ENCODE measurements around the gene CLDN4. TPM values are rescaled to one million over a fixed set of nuclear protein-coding genes. Genes with fewer than 3 reads are reported as not detected.
A peak's percentile ranks its signal among the peaks of the same experiment; 100 is the strongest.
"Not testable (repeated sequence)": the region's sequence is repeated elsewhere in the genome, so short reads cannot be mapped to it uniquely, and the experiment has no call there.

Gene CLDN4, protein sequence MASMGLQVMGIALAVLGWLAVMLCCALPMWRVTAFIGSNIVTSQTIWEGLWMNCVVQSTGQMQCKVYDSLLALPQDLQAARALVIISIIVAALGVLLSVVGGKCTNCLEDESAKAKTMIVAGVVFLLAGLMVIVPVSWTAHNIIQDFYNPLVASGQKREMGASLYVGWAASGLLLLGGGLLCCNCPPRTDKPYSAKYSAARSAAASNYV
- total RNA-seq, result 10 to 100 TPM in 1 of 4 donors, 1 to 10 TPM in 2, under 1 TPM in 1; 0.77 to 55.7 (median 4.5) TPM

DNA sequence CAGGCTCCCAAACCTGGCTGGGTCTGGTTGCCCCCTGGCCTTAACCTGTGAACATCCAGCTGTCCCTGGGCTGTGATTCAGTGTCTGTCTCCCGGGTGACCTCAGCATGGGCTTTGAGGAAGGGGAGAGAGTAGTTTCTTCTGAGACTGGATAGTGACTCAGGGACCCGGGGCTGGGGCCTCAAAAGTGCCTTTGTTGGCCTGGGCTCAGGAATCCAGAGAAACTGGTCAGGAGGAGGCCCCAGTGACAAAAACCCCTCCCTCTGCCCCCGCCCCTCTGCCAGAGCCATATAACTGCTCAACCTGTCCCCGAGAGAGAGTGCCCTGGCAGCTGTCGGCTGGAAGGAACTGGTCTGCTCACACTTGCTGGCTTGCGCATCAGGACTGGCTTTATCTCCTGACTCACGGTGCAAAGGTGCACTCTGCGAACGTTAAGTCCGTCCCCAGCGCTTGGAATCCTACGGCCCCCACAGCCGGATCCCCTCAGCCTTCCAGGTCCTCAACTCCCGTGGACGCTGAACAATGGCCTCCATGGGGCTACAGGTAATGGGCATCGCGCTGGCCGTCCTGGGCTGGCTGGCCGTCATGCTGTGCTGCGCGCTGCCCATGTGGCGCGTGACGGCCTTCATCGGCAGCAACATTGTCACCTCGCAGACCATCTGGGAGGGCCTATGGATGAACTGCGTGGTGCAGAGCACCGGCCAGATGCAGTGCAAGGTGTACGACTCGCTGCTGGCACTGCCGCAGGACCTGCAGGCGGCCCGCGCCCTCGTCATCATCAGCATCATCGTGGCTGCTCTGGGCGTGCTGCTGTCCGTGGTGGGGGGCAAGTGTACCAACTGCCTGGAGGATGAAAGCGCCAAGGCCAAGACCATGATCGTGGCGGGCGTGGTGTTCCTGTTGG, at the start of gene CLDN4:
Gene CLDN4 (plus strand): TSS at position 316 of the 903 bp plus-strand sequence. CDS start 206 bp downstream, at position 522.
- no peak within 1 kb of the TSS for H3K27ac ChIP-seq
- peak within 1 kb of the TSS in 1 of 2 donors; percentile 9 for H3K4me3 ChIP-seq
- intact Hi-C loops (cut with DNase I; ENCODE audit: low total_unique reads), result no loop called here
- TF ChIP-seq, protein P1, sequence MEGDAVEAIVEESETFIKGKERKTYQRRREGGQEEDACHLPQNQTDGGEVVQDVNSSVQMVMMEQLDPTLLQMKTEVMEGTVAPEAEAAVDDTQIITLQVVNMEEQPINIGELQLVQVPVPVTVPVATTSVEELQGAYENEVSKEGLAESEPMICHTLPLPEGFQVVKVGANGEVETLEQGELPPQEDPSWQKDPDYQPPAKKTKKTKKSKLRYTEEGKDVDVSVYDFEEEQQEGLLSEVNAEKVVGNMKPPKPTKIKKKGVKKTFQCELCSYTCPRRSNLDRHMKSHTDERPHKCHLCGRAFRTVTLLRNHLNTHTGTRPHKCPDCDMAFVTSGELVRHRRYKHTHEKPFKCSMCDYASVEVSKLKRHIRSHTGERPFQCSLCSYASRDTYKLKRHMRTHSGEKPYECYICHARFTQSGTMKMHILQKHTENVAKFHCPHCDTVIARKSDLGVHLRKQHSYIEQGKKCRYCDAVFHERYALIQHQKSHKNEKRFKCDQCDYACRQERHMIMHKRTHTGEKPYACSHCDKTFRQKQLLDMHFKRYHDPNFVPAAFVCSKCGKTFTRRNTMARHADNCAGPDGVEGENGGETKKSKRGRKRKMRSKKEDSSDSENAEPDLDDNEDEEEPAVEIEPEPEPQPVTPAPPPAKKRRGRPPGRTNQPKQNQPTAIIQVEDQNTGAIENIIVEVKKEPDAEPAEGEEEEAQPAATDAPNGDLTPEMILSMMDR (IDR thresholded peaks at IDR 0.05), result no peak
- TF ChIP-seq POLR2A (IDR thresholded peaks at IDR 0.05), result peak in 1 of 2 donors; percentile 39
- no peaks in the 10 kb centered on the region for H3K27me3 ChIP-seq
- peaks cover 0 to 4% of the 10 kb centered on the region in 2 donors for H3K4me1 ChIP-seq
- H3K36me3 ChIP-seq, result no peaks in the 10 kb centered on the region
- no peak for DNase-seq
- no peaks in the 10 kb centered on the region for H3K9me3 ChIP-seq

DNA sequence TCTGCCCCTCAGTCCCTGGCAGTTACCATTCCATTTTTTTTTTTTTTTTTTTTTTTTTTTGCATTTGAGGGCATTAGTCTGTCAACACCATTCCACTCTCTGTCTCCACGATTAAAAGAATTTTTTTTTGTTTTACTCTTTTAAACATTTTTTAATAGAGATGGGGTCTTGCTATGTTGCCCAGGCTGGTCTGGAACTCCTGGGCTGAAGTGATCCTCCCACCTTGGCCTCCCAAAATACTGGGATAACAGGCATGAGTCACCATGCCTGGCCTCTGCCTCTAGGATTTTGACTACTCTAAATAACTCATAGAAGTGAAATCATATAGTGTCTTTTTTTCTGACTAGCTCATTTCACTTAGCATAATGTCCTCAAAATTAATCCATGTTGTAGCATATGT, 44.2 kb upstream of the CLDN4 start:
- H3K4me1 ChIP-seq, result no peaks in the 10 kb centered on the region
- no peak for TF ChIP-seq POLR2A (IDR thresholded peaks at IDR 0.05)
- TF ChIP-seq, protein P1 (IDR thresholded peaks at IDR 0.05), result no peak
- no peaks in the 10 kb centered on the region for H3K36me3 ChIP-seq
- H3K9me3 ChIP-seq, result no peaks in the 10 kb centered on the region
- H3K4me3 ChIP-seq, result no peak overlapping the region
- no peak for DNase-seq
- H3K27me3 ChIP-seq, result no peaks in the 10 kb centered on the region
- H3K27ac ChIP-seq, result no peak overlapping the region
- intact Hi-C loops (cut with DNase I; ENCODE audit: low total_unique reads), result no loop called here

DNA sequence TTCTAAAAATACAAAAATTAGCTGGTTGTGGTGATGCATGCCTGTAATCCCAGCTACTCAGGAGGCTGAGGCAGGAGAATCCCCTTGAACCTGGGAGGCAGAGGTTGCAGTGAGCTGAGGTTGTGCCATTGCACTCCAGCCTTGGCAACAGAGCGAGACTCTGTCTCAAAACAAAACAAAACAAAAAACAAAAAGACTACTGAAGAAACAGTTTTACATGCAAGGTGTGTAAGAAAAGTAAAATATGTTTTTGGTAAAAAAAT, 43.1 kb upstream of the CLDN4 start:
- H3K4me1 ChIP-seq; DNase-seq; H3K27ac ChIP-seq; H3K4me3 ChIP-seq; H3K36me3 ChIP-seq; H3K27me3 ChIP-seq; intact Hi-C loops (cut with DNase I; ENCODE audit: low total_unique reads); H3K9me3 ChIP-seq: not testable (repeated sequence)

DNA sequence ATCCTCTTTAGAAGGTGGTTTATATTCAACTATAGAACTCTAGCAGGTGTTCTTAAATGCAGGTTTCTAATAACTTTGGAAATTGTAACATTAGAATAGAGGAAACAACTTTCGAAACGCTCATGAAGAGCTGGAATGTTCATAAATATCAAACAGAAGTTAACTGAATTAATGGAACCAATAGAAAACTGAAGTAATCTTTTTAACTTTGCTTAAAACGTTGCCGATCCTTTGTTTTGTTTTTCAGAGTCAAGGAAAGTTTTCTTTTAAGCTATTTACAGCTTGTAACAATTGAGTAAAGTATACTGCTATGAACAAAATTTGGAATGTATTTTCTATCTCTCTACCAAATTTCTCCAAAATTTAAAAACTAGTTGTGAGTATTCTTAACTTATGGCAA, 41.7 kb upstream of the CLDN4 start:
- no peaks in the 10 kb centered on the region for H3K4me1 ChIP-seq
- intact Hi-C loops (cut with DNase I; ENCODE audit: low total_unique reads), result no loop called here
- TF ChIP-seq, protein P1 (IDR thresholded peaks at IDR 0.05), result no peak
- no peak for TF ChIP-seq POLR2A (IDR thresholded peaks at IDR 0.05)
- no peak overlapping the region for H3K27ac ChIP-seq
- DNase-seq, result no peak
- no peaks in the 10 kb centered on the region for H3K9me3 ChIP-seq
- H3K4me3 ChIP-seq, result no peak overlapping the region
- no peaks in the 10 kb centered on the region for H3K27me3 ChIP-seq
- H3K36me3 ChIP-seq, result no peaks in the 10 kb centered on the region

DNA sequence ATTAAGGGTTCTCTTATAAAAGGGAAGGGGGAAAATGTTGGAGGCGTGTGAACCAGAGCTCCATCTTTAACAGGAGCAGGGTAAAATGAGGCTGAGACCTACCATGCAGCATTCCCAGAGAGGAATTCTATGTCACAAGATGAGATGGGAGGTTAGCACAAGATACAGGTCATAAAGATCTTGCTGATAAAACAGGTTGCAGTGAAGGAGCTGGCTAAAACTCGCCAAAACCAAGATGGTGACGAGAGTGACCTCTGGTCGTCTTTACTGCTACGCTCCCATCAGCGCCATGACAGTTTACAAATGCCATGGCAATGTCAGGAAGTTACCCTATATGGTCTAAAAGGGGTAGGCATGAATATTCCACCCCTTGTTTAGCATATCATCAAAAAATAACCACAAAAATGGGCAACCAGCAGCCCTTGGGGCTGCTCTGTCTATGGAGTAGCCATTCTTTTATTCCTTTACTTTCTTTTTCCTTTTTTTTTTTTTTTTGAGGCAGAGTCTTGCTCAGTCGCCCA, 39.6 kb upstream of the CLDN4 start:
- H3K36me3 ChIP-seq; H3K4me1 ChIP-seq; DNase-seq; H3K9me3 ChIP-seq; H3K27me3 ChIP-seq; H3K4me3 ChIP-seq; intact Hi-C loops (cut with DNase I; ENCODE audit: low total_unique reads); H3K27ac ChIP-seq: not testable (repeated sequence)

DNA sequence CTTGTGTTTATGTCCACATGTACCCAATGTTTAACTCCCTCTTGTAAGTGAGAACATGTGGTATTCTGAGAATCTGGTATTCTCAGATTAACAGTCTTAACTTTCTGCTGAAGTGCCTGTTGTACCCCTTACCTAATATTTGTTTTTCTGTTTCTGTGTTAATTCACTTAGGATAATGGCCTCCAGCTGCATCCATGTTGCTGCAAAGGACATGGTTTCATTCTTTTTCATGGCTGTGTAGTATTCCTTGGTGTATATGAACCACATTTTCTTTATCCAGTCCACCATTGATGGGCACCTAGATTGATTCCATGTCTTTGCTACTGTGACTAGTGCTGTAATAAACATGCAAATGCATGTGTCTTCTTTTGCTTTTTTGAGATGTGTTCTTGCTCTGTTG, 35.6 kb upstream of the CLDN4 start:
- H3K4me1 ChIP-seq; DNase-seq; intact Hi-C loops (cut with DNase I; ENCODE audit: low total_unique reads): not testable (repeated sequence)

DNA sequence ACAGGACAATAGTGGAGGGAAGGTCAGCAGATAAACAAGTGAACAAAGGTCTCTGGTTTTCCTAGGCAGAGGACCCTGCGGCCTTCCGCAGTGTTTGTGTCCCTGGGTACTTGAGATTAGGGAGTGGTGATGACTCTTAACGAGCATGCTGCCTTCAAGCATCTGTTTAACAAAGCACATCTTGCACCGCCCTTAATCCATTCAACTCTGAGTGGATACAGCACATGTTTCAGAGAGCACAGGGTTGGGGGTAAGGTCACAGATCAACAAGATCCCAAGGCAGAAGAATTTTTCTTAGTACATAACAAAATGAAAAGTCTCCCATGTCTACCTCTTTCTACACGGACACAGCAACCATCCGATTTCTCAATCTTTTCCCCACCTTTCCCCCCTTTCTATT, 34.1 kb upstream of the CLDN4 start:
- H3K4me1 ChIP-seq; H3K4me3 ChIP-seq; H3K9me3 ChIP-seq; DNase-seq; H3K27me3 ChIP-seq; intact Hi-C loops (cut with DNase I; ENCODE audit: low total_unique reads); H3K27ac ChIP-seq; H3K36me3 ChIP-seq: not testable (repeated sequence)

More for the DNA sequence above, 35.6 kb upstream of the CLDN4 start:
- H3K4me3 ChIP-seq, H3K36me3 ChIP-seq, H3K27me3 ChIP-seq, H3K9me3 ChIP-seq, H3K27ac ChIP-seq: not testable (repeated sequence)

DNA sequence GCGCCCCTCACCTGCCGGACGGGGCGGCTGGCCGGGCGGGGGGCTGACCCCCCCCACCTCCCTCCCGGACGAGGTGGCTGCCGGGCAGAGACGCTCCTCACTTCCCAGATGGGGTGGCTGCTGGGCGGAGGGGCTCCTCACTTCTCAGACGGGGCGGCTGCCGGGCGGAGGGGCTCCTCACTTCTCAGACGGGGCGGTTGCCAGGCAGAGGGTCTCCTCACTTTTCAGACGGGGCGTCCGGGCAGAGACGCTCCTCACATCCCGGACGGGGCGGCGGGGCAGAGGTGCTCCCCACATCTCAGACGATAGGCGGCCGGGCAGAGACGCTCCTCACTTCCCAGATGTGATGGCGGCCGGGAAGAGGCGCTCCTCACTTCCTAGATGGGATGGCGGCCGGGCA, 33.6 kb upstream of the CLDN4 start:
- H3K27ac ChIP-seq; H3K36me3 ChIP-seq; H3K27me3 ChIP-seq; H3K9me3 ChIP-seq; intact Hi-C loops (cut with DNase I; ENCODE audit: low total_unique reads); H3K4me3 ChIP-seq; DNase-seq; H3K4me1 ChIP-seq: not testable (repeated sequence)
